CD8-positive, alpha-beta memory T cell (primary cell): Measurements from ENCODE around the gene PRKD1. TPM values are rescaled to one million over a fixed set of nuclear protein-coding genes. Genes with fewer than 3 reads are reported as not detected.

ENCODE experiments used
- CTCF ChIA-PET: fragments of 350-600 bp; sonication (Branson Sonifier 250); formaldehyde crosslinking; loops from one replicate; lab custom pipeline; 2021; ENCODE audit warnings: antibody characterized with exemption; lab: Charles Lee
- POLR2A ChIA-PET: fragments of 350-600 bp; sonication (Branson Sonifier 250); formaldehyde crosslinking; loops from one replicate; lab custom pipeline; 2021; ENCODE audit warnings: antibody characterized with exemption; lab: Charles Lee
- DNase-seq, 5 donors: peaks; one replicate each; pipeline versions ENCODE4 v3.0.0 to v3.0.0-alpha.2; 2020 to 2022; ENCODE audit warnings: mixed read lengths in 1 of 5
- H3K27ac ChIP-seq: one replicate; pipeline ENCODE4 v1.7.0; 2013; ENCODE audit warnings: low read depth, mild to moderate bottlenecking, low read length, moderate library complexity
- H3K27me3 ChIP-seq: 2 replicates; pipeline ENCODE4 v1.7.0; 2013; ENCODE audit warnings: low read length, mild to moderate bottlenecking; ENCODE audit not compliant: insufficient read depth, poor library complexity, severe bottlenecking
- H3K36me3 ChIP-seq: 2 replicates; pipeline ENCODE4 v1.7.0; 2013; ENCODE audit warnings: mild to moderate bottlenecking, low read length, moderate library complexity; ENCODE audit not compliant: insufficient read depth
- H3K4me1 ChIP-seq: 2 replicates; pipeline ENCODE4 v1.7.0; 2013; ENCODE audit warnings: mild to moderate bottlenecking, low read length, moderate library complexity; ENCODE audit not compliant: insufficient read depth
- H3K4me3 ChIP-seq: 2 replicates; pipeline ENCODE4 v1.7.0; 2013; ENCODE audit warnings: mild to moderate bottlenecking, low read length
- H3K9me3 ChIP-seq: 2 replicates; pipeline ENCODE4 v1.7.0; 2013; ENCODE audit warnings: mild to moderate bottlenecking, low read length
- H3K27ac Mint-ChIP-seq, 8 donors: one replicate each; pipeline ENCODE4 v1.8.0; 2020 to 2021; ENCODE audit warnings: mixed read lengths in 8 of 8, mild to moderate bottlenecking in 6 of 8, inconsistent platforms in 3 of 8, moderate library complexity in 3 of 8
- H3K27me3 Mint-ChIP-seq, 2 donors: one replicate each; pipeline ENCODE4 v1.8.0; 2020 to 2021; ENCODE audit warnings: mixed read lengths in 2 of 2, mild to moderate bottlenecking in 1 of 2, moderate library complexity in 1 of 2
- H3K36me3 Mint-ChIP-seq, 3 donors: one replicate each; pipeline ENCODE4 v1.8.0; 2020 to 2021; ENCODE audit warnings: mixed read lengths in 3 of 3, inconsistent platforms in 1 of 3, mild to moderate bottlenecking in 1 of 3
- H3K4me1 Mint-ChIP-seq, 3 donors: one replicate each; pipeline ENCODE4 v1.8.0; 2020 to 2021; ENCODE audit warnings: mixed read lengths in 3 of 3, inconsistent platforms in 1 of 3, mild to moderate bottlenecking in 1 of 3
- H3K4me3 Mint-ChIP-seq, 7 donors: one replicate each; pipeline ENCODE4 v1.8.0; 2020 to 2021; ENCODE audit warnings: mixed read lengths in 7 of 7, mild to moderate bottlenecking in 6 of 7, moderate library complexity in 4 of 7, inconsistent platforms in 2 of 7
- H3K9me3 Mint-ChIP-seq, 5 donors: one replicate each; pipeline ENCODE4 v1.8.0; 2020 to 2022; ENCODE audit warnings: mixed read lengths in 5 of 5, mild to moderate bottlenecking in 3 of 5, moderate library complexity in 2 of 5, inconsistent platforms in 1 of 5
- polyA plus RNA-seq: library from polyadenylated mRNA; unstranded; fragments of 300-500 nt; fragmentation: Illumina TruSeq; gene quantifications from one replicate; pipeline ENCODE4 v1.2.3, GENCODE V29; 2021
- total RNA-seq, 2 experiments: library from RNA; stranded (reverse); gene quantifications; one replicate each; pipeline ENCODE4 v1.2.3, GENCODE V29; 2021

PRKD1 gene
- total and polyA plus RNA-seq, 3 experiments from 2014 or later = not detected

DNA sequence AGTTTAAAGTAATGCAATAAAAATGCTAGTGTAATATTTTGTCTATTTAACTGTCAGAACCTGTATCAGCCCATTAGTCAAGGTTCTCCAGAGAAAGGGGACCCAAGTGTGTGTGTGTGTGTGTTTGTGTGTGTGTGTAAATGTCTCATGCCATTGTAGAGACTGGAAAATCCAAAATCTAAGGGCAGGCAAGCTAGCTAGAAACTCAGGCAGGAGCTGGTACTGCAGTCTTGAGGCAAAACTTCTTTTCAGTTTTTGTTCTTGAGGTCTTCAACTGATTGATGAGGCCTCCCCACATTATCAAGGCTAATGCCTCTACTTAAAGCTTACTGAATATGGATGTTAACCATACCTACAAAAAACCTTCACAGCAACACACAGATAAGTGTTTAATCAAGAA, 126.7 kb downstream of the PRKD1 start:
- Histone ChIP-seq H3K4me3 (no peak overlapping the region), H3K27ac (no peak overlapping the region), H3K4me1 (no peaks in the 10 kb centered on the region), H3K27me3 (no peaks in the 10 kb centered on the region), H3K9me3 (no peaks in the 10 kb centered on the region), H3K36me3 (no peaks in the 10 kb centered on the region)
- H3K9me3 Mint-ChIP-seq = peaks cover 2 to 16% (median 13%) of the 10 kb centered on the region in 5 donors
- H3K27ac Mint-ChIP-seq = no peak overlapping the region
- DNase-seq = no peak
- no peaks in the 10 kb centered on the region for H3K4me1 Mint-ChIP-seq
- H3K4me3 Mint-ChIP-seq = no peak overlapping the region
- ChIA-PET POLR2A (no interaction called here), CTCF (no interaction called here)
- no peaks in the 10 kb centered on the region for H3K27me3 Mint-ChIP-seq
- H3K36me3 Mint-ChIP-seq = no peaks in the 10 kb centered on the region

DNA sequence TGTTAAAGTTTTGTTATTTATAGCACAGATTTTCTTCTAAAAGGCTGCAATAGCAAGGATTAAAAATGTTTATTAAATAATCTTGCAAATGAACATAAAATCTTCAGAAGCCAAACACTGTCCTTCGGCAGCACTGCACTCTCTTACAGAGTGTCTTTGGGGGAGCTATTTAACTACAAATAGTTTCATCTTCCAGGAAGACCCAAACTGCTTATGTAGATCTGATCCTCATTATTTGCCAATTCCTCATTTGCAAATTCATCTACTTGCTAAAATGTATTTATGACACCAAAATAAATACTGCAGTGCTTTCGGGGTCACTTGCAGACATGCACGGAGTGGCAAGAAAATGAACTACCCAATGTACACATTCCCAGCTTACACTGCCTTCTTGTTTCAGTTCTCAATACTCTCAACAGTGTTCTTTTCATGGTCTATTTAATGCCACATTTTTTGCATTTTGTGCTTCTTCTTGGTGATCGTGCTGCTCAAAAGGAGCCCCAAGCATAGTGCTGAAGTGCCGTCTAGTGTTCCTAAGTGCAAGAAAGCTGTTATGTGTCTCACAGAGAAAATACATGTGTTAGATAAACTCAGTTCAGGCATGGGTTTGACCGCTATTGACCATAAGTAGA, 128.1 kb downstream of the PRKD1 start:
- Mint-ChIP-seq H3K27me3 (no peaks in the 10 kb centered on the region), H3K4me3 (no peak overlapping the region), H3K9me3 (peaks cover 2 to 10% (median 6%) of the 10 kb centered on the region in 5 donors), H3K4me1 (no peaks in the 10 kb centered on the region), H3K36me3 (no peaks in the 10 kb centered on the region), H3K27ac (no peak overlapping the region)
- no peak overlapping the region for H3K4me3 ChIP-seq
- H3K9me3 ChIP-seq = no peaks in the 10 kb centered on the region
- no peaks in the 10 kb centered on the region for H3K27me3 ChIP-seq
- no peak overlapping the region for H3K27ac ChIP-seq
- ChIA-PET CTCF (no interaction called here), POLR2A (no interaction called here)
- H3K4me1 ChIP-seq = no peaks in the 10 kb centered on the region
- no peak for DNase-seq
- H3K36me3 ChIP-seq = no peaks in the 10 kb centered on the region

- no peaks in the 10 kb centered on the region for H3K36me3 Mint-ChIP-seq
- ChIA-PET CTCF (no interaction called here), POLR2A (no interaction called here)
- H3K36me3 ChIP-seq = no peaks in the 10 kb centered on the region
- H3K9me3 Mint-ChIP-seq = peaks cover 2 to 10% (median 6%) of the 10 kb centered on the region in 5 donors
- no peak overlapping the region for H3K27ac ChIP-seq
- no peaks in the 10 kb centered on the region for H3K27me3 ChIP-seq
- no peak overlapping the region for H3K4me3 ChIP-seq
- no peaks in the 10 kb centered on the region for H3K4me1 ChIP-seq
- H3K9me3 ChIP-seq = no peaks in the 10 kb centered on the region
- no peaks in the 10 kb centered on the region for H3K4me1 Mint-ChIP-seq
- no peaks in the 10 kb centered on the region for H3K27me3 Mint-ChIP-seq
- no peak overlapping the region for H3K4me3 Mint-ChIP-seq
- DNase-seq = no peak
- no peak overlapping the region for H3K27ac Mint-ChIP-seq
These were observed 128.8 kb downstream of the PRKD1 start for GRCh38 chr14:29798811-29799210.

DNA sequence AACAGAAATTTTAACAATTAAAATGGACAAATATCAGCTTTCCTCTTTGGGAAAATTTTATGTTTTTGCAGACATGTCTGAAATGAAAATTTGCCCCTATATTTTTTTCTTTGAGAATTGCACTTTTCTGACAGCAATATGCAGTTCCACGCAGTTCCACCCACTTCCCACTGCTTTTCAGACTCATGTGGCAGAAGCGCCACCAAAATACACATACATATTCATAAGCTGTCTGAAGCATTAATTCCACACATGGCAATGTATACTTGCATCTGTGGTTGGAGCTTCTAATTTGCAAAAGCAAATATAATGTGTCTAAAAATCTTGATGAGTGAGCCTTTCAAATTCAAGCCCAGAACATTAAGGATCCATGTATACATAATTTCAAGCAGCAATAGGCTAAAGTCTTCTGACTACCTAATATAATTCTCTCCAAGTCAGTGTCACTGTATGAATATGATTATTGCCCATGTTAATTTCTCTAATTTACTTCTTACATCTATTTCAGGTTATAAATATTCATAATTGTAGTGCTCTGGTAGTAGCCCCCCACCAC, 129.5 kb downstream of the PRKD1 start:
- H3K36me3 Mint-ChIP-seq = no peaks in the 10 kb centered on the region
- Histone ChIP-seq H3K4me3 (no peak overlapping the region), H3K4me1 (no peaks in the 10 kb centered on the region), H3K27ac (no peak overlapping the region), H3K27me3 (no peaks in the 10 kb centered on the region), H3K9me3 (no peaks in the 10 kb centered on the region), H3K36me3 (no peaks in the 10 kb centered on the region)
- H3K4me3 Mint-ChIP-seq = no peak overlapping the region
- ChIA-PET CTCF (no interaction called here), POLR2A (no interaction called here)
- no peaks in the 10 kb centered on the region for H3K4me1 Mint-ChIP-seq
- H3K9me3 Mint-ChIP-seq = peaks cover 2 to 9% (median 7%) of the 10 kb centered on the region in 5 donors
- DNase-seq = no peak
- H3K27ac Mint-ChIP-seq = no peak overlapping the region
- no peaks in the 10 kb centered on the region for H3K27me3 Mint-ChIP-seq

DNA sequence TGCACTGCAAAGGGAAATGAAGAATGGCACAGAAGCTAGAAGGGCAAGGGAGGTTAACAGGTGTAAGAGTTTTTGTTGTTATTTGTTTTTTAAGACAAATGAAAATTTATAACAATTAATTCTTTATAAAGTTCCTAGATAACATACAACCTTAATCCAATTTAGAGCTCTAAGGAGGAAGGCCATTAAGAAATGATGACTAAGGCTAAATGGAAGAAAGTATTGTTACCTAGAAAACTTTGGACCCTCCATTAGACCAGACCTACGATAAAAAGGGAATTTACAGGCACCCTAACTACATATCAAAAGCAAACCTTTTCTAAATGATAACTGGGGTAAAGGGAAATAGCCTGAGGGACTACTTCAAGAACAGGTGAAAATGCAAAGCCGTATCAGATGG, 130.8 kb downstream of the PRKD1 start:
- POLR2A ChIA-PET = no interaction called here

DNA sequence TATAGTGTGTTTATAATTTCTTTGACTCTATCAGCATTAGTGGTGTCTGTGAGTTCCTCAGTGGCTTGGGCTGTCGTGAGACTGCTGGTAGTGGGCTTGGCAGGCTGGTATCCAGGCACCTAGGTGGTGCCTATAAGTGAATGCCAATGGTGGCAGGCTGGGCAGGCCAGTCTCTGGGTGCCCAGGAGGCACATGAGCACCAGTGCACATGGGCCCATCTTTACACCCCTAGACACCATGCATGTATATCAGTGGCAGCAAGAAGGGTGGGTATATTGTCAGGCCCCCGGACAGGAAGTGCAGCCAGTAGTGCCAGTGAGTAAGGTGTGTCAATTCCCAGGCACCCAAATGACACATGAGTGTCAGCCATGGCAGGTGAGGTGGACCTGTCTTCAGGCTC, 138.2 kb downstream of the PRKD1 start:
- POLR2A ChIA-PET = no interaction called here
- CTCF ChIA-PET = no interaction called here
- Mint-ChIP-seq H3K9me3 (peaks cover 7 to 31% (median 11%) of the 10 kb centered on the region in 5 donors), H3K4me1 (no peaks in the 10 kb centered on the region), H3K36me3 (no peaks in the 10 kb centered on the region), H3K4me3 (no peak overlapping the region), H3K27me3 (no peaks in the 10 kb centered on the region), H3K27ac (no peak overlapping the region)
- H3K27ac ChIP-seq = no peak overlapping the region
- H3K9me3 ChIP-seq = no peaks in the 10 kb centered on the region
- no peaks in the 10 kb centered on the region for H3K4me1 ChIP-seq
- no peak for DNase-seq
- H3K27me3 ChIP-seq = no peaks in the 10 kb centered on the region
- H3K36me3 ChIP-seq = no peaks in the 10 kb centered on the region
- H3K4me3 ChIP-seq = no peak overlapping the region

More for the DNA sequence above, 130.8 kb downstream of the PRKD1 start:
- no peaks in the 10 kb centered on the region for H3K36me3 ChIP-seq
- H3K27ac ChIP-seq = no peak overlapping the region
- CTCF ChIA-PET = no interaction called here
- H3K9me3 Mint-ChIP-seq = peaks cover 0 to 7% (median 2%) of the 10 kb centered on the region in 5 donors
- H3K27me3 Mint-ChIP-seq = no peaks in the 10 kb centered on the region
- H3K9me3 ChIP-seq = no peaks in the 10 kb centered on the region
- DNase-seq = no peak
- no peak overlapping the region for H3K27ac Mint-ChIP-seq
- H3K4me3 ChIP-seq = no peak overlapping the region
- no peaks in the 10 kb centered on the region for H3K4me1 Mint-ChIP-seq
- no peaks in the 10 kb centered on the region for H3K27me3 ChIP-seq
- no peaks in the 10 kb centered on the region for H3K4me1 ChIP-seq
- no peaks in the 10 kb centered on the region for H3K36me3 Mint-ChIP-seq
- no peak overlapping the region for H3K4me3 Mint-ChIP-seq

GRCh38 chr14:29788093-29788492, 139.6 kb downstream of the PRKD1 start:
- Histone ChIP-seq H3K9me3 (no peaks in the 10 kb centered on the region), H3K4me1 (no peaks in the 10 kb centered on the region), H3K27ac (no peak overlapping the region), H3K4me3 (no peak overlapping the region), H3K27me3 (no peaks in the 10 kb centered on the region), H3K36me3 (no peaks in the 10 kb centered on the region)
- POLR2A ChIA-PET = no interaction called here
- CTCF ChIA-PET = no interaction called here
- no peaks in the 10 kb centered on the region for H3K27me3 Mint-ChIP-seq
- no peak overlapping the region for H3K4me3 Mint-ChIP-seq
- H3K4me1 Mint-ChIP-seq = no peaks in the 10 kb centered on the region
- H3K27ac Mint-ChIP-seq = no peak overlapping the region
- peaks cover 9 to 31% (median 12%) of the 10 kb centered on the region in 5 donors for H3K9me3 Mint-ChIP-seq
- no peak for DNase-seq
- H3K36me3 Mint-ChIP-seq = no peaks in the 10 kb centered on the region

- Mint-ChIP-seq H3K4me3 (no peak overlapping the region), H3K4me1 (no peaks in the 10 kb centered on the region), H3K36me3 (no peaks in the 10 kb centered on the region), H3K27me3 (no peaks in the 10 kb centered on the region), H3K27ac (no peak overlapping the region), H3K9me3 (peaks cover 5 to 35% (median 8%) of the 10 kb centered on the region in 5 donors)
- Histone ChIP-seq H3K27me3 (no peaks in the 10 kb centered on the region), H3K9me3 (no peaks in the 10 kb centered on the region), H3K4me1 (no peaks in the 10 kb centered on the region), H3K27ac (no peak overlapping the region), H3K4me3 (no peak overlapping the region), H3K36me3 (no peaks in the 10 kb centered on the region)
- ChIA-PET CTCF (no interaction called here), POLR2A (no interaction called here)
- no peak for DNase-seq
These were observed 144.1 kb downstream of the PRKD1 start for GRCh38 chr14:29783556-29783955.
